Stimulated activated CD4-positive, alpha-beta T cell treated with anti-CD3 and anti-CD28 coated beads, TNF-alpha, amount 100 ng/mL, for 1 hour (primary cell): Measurements from ENCODE around the gene NOL12.

Experiments used
- DNase-seq, 3 donors: peaks; one replicate each; pipeline ENCODE4 v3.0.0-alpha.2; 2020; ENCODE audit warnings: low read depth in 3 of 3, low spot score in 1 of 3

NOL12 gene

GRCh38 chr22:37659066-37659896 lies 26.9 kb upstream of the NOL12 start:
- no peak for DNase-seq

GRCh38 chr22:37659897-37660708 lies 26.0 kb upstream of the NOL12 start:
- no peak for DNase-seq

DNA sequence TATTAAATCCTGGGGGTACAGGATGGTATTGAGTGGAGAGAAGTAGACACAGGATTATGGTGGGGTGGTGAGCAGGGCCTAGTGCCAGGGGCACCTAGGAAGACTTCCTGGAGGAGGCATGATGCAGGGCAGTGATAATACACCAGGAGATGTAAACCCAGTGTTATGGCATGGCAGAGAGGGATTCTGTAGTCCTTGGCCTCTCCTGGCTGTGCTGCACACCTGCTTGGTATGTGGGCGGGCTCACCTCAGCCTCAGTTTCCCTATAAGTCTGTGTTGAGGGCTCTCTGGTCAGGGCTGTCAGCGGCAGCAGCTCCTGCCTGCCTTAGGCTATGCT lies 25.5 kb upstream of the NOL12 start:
- no peak for DNase-seq

- no peak for DNase-seq
These were observed 24.8 kb upstream of the NOL12 start for GRCh38 chr22:37661160-37661924.

DNA sequence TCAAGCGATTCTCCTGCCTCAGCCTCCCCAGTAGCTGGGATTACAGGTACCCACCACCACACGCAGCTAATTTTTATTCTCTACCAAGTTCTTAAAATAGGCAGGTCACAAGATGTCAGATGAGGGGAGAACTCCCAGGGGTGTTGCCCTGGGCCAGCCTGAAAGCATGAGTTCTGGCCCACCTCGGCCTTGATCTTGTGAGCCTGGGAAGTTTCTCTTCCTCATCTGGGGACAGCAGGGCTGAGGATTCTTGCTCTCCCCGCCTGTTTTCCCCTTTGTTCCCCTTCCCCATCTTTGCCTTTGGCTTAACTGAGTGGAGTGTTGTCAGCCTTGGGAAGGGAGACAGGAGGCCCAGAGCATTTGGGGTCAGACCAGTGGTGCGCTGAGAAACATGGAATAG lies 24.1 kb upstream of the NOL12 start:
- no peak for DNase-seq

DNA sequence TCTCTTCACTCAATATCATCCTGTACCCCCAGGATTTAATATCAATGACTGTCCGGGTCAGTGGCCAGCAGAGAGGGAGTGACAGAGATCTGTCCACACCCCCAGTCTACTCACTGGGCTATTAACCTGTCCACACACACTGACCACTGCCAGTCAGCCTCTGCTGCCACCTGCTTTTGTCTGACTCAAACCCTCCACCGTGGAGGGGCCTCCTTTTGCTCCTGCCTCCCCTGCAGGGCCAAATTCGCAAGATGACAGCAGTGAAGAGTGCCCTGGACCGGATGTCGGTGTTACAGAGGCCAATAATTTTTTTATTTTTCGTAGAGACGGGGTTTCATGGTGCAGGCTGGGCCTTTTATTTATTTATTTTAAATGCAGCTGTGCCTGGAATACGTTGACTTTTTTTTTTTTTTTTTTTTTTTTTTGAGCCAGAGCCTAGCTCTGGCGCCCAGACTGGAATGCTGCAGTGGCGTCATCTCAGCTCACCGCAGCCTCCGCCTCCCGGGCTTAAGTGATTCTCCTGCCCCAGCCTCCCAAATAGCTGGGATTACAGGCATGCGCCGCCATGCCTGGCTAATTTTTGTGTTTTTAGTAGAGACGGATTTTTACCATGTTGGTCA lies 22.5 kb upstream of the NOL12 start:
- no peak for DNase-seq

DNA sequence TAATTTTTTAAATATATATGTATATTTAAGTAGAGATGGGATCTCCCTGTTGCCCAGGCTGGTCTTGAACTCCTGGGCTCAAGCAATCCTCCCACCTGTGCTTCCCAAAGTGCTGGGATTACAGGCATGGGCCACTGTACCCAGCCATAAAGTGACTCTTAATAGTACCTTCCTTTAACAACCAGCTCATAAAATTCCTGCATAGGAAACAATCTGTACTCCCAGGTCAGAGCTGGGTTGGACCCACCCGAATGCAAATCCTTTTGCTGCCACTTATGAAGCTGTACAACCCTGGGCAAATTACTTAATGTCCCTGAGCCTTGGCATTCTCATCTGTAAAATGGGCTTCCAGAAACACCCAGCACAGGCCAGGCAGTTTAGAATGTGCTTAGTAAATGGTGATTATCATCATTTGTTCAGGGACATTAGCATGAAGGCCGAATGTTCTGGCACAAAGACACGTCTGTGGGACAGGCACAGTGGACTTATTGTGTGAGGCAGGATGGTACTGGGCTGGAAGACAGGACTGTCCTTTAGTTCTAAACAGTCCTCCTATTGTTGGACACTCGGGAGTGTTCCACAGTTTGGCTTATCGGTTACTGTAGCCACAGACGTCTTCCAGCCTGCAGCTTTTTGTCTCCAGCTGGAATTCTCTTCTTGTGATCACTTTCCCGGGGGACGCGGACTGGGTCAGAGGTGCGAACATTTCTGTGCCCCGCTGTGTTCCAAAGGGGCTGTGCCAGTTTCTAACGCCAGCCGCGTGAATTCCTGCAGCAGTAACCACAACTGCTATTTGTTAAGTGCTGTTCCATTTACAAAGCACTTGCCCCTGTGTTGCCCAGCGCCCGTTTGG lies 21.7 kb upstream of the NOL12 start:
- DNase-seq: no peak

DNA sequence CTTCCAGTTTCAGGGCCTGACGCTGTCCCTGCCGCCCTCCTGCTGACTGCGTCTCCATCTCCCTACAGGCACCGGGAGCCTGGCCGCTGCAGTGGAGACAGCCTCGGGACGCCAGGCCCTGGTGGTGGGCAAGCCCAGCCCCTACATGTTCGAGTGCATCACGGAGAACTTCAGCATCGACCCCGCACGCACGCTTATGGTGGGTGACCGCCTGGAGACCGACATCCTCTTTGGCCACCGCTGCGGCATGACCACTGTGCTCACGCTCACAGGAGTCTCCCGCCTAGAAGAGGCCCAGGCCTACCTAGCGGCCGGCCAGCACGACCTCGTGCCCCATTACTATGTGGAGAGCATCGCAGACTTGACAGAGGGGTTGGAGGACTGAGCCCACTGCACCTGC lies 20.7 kb upstream of the NOL12 start:
- DNase-seq: no peak

DNA sequence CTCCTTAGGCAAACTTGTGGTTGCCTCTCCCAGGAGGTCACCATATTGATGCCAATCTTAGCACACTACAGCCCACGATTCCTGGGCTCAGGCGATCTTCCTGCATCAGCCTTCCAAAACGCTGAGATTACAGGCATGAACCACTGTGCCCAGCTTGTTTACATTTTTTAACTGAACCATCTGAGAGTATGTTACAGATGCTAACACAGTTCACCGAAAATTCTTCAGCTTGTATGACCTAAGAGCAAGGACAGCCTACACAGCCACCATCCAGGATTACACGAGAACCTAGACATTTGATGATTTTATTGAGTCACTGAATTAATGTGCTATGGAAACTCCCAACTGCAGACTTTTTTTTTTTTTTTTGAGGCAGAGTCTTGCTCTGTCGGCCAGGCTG lies 16.6 kb upstream of the NOL12 start:
- no peak for DNase-seq

DNA sequence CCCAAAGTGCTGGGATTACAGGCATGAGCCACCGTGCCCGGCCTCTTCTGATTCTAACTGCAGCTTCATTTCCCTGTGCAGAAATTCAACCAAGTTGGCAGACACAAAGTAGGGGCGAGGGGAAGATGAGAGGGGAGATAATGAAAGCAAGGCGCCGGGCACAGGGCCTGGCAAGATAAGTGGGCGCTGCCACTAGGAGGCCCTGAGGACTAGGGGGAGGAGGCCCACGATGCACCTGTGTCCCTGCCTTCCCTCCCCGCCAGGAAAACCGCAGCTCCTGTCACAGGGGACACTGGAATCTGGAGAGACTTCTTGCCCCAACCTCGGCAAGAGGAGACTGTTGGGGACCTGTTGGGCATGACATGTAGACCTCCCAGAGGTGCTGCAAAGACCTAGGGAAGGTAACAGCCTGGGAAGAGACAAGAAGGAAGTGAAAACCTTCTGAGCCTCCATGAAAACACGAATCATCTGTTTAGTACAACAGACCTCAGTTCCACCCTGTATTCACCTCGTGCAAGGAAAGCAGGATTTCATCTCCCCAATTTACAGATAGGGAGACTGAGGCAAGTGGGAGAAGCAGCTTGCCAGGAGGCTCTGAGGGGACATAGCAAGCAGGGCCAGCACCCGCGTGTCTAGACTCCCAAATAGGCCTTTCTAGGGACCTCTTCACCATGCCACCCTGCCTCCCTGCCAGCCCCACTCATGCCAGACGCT lies 13.8 kb upstream of the NOL12 start:
- DNase-seq: no peak

GRCh38 chr22:37672920-37673455 lies 13.2 kb upstream of the NOL12 start:
- DNase-seq: no peak

GRCh38 chr22:37674248-37674647 lies 11.9 kb upstream of the NOL12 start:
- DNase-seq: no peak

GRCh38 chr22:37674951-37675929 lies 10.9 kb upstream of the NOL12 start, which contains the start of gene LGALS1:
LGALS1 (plus strand) TSS chr22:37675636; CDS start chr22:37675703, 67 bp downstream.
- peak in 2 of 3 donors; percentile 23 to 37 for DNase-seq

- DNase-seq: no peak
These were observed 10.0 kb upstream of the NOL12 start for GRCh38 chr22:37675930-37676735.

GRCh38 chr22:37676736-37677492 lies 9.2 kb upstream of the NOL12 start:
- peak; percentile 89 for DNase-seq

DNA sequence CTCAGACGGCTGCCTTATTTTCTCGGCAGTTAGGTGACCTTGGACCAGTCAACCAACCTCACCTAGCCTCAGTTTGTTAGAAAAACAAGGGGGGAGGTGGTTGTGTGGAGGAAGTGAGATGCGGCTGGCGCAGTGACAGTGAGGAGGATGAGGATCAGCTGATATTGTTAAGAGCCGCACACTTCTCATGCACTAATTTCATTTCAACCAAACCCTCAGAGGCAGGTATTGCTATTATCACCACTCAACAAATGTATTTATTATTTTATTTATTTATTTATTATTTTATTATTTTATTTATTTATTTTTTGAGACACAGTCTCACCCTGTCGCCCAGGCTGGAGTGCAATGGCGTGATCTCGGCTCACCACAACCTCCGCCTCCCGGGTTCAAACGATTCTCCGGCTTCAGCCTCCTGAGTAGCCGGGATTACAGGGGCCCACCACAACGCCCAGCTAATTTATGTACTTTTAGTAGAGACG lies 8.6 kb upstream of the NOL12 start:
- no peak for DNase-seq
